SK-N-SH treated with all-trans-retinoic acid at 6 μM for 48 hours (cell line): ENCODE results near the gene CAPRIN2.

Experiments used
- ATAC-seq: fragments of 200-7000 bp; cut with Tn5 transposase; 3 replicates; pipeline ENCODE4 v1.9.1; 2020; ENCODE audit warnings: mild to moderate bottlenecking, moderate library complexity
- ARNTL ChIP-seq: fragments of 450-650 bp; formaldehyde crosslinking; IDR thresholded peaks from 2 replicates; pipeline ENCODE4 v1.5.0; 2020; ENCODE audit warnings: low read depth, mild to moderate bottlenecking, moderate library complexity, borderline replicate concordance
- BACH2 ChIP-seq: fragments of 250-450 bp; sonication (Bioruptor Pico); IDR thresholded peaks from 2 replicates; pipeline ENCODE4 v1.9.0; 2021; ENCODE audit warnings: mild to moderate bottlenecking, borderline replicate concordance
- CREB5 ChIP-seq: fragments of 250-450 bp; sonication (Bioruptor Pico); IDR thresholded peaks from 2 replicates; pipeline ENCODE4 v1.5.1; 2020; ENCODE audit warnings: low read depth, mild to moderate bottlenecking, moderate library complexity
- CSDC2 ChIP-seq: fragments of 250-450 bp; sonication (Bioruptor Pico); IDR thresholded peaks from 2 replicates; pipeline ENCODE4 v1.5.0; 2020; ENCODE audit warnings: mild to moderate bottlenecking, moderate library complexity
- GLIS3 ChIP-seq: fragments of 250-450 bp; sonication (Bioruptor Pico); IDR thresholded peaks from 2 replicates; pipeline ENCODE4 v1.5.0; 2020; ENCODE audit warnings: mild to moderate bottlenecking, moderate library complexity
- ISL1 ChIP-seq: fragments of 250-450 bp; sonication (Bioruptor Pico); IDR thresholded peaks from 2 replicates; pipeline ENCODE4 v2.1.2; 2022; ENCODE audit warnings: mild to moderate bottlenecking, moderate library complexity
- OSR1 ChIP-seq: fragments of 250-450 bp; sonication (Bioruptor Pico); IDR thresholded peaks from 2 replicates; pipeline ENCODE4 v1.8.0; 2022; ENCODE audit warnings: moderate library complexity, mild to moderate bottlenecking, inconsistent platforms
- PATZ1 ChIP-seq: fragments of 250-450 bp; sonication (Bioruptor Pico); IDR thresholded peaks from 2 replicates; pipeline ENCODE4 v1.8.0; 2020; ENCODE audit warnings: mild to moderate bottlenecking, moderate library complexity, borderline replicate concordance
- PPARA ChIP-seq: fragments of 250-450 bp; sonication (Bioruptor Pico); IDR thresholded peaks from 2 replicates; pipeline ENCODE4 v1.5.0; 2020; ENCODE audit warnings: mild to moderate bottlenecking, borderline replicate concordance
- TCF4 ChIP-seq: fragments of 250-450 bp; sonication (Bioruptor Pico); IDR thresholded peaks from 2 replicates; pipeline ENCODE4 v1.8.0; 2021; ENCODE audit warnings: mild to moderate bottlenecking, moderate library complexity, borderline replicate concordance
- TSHZ2 ChIP-seq: fragments of 250-450 bp; sonication (Bioruptor Pico); IDR thresholded peaks from 2 replicates; pipeline ENCODE4 v1.5.0; 2020; ENCODE audit warnings: mild to moderate bottlenecking, moderate library complexity
- ZC3H10 ChIP-seq: fragments of 250-450 bp; sonication (Bioruptor Pico); IDR thresholded peaks from 2 replicates; pipeline ENCODE4 v1.5.1; 2021; ENCODE audit warnings: mild to moderate bottlenecking, moderate library complexity
- ZFP3 ChIP-seq: fragments of 250-450 bp; sonication (Bioruptor Pico); IDR thresholded peaks from 2 replicates; pipeline ENCODE4 v1.5.0; 2020; ENCODE audit warnings: mild to moderate bottlenecking, moderate library complexity
- ZNF565 ChIP-seq: fragments of 450-650 bp; formaldehyde crosslinking; conservative IDR thresholded peaks from 2 replicates; pipeline ENCODE4 v1.5.0; 2020; ENCODE audit warnings: low read depth, mild to moderate bottlenecking, moderate library complexity

Gene CAPRIN2

GRCh38 chr12:30678221-30678620 is 76.5 kb downstream of the CAPRIN2 start:
- no peak for ATAC-seq
- TF ChIP-seq GLIS3 (CRISPR knock-in tag) (no peak), CSDC2 (no peak), ISL1 (CRISPR knock-in tag) (no peak), PPARA (no peak), TSHZ2 (CRISPR knock-in tag) (no peak), PATZ1 (CRISPR knock-in tag) (no peak)

- TF ChIP-seq ZNF565 (CRISPR knock-in tag) = no peak
- TF ChIP-seq OSR1 (CRISPR knock-in tag) = no peak
- TF ChIP-seq CREB5 = no peak
- TF ChIP-seq ZFP3 (CRISPR knock-in tag) = no peak
- TF ChIP-seq PATZ1 (CRISPR knock-in tag) = no peak
- no peak for TF ChIP-seq ARNTL (CRISPR knock-in tag)
- TF ChIP-seq TCF4 = no peak
- TF ChIP-seq CSDC2 = no peak
- TF ChIP-seq PPARA = no peak
- no peak for TF ChIP-seq ZC3H10 (CRISPR knock-in tag)
- no peak for TF ChIP-seq BACH2
- TF ChIP-seq, all 23 proteins: peak for 0
- no peak for ATAC-seq
Measured at GRCh38 chr12:30661210-30661609, 93.5 kb downstream of the CAPRIN2 start.
